Neural progenitor cell (in vitro differentiated cells): ENCODE results near the gene GRM6. TPM values are rescaled to one million over a fixed set of nuclear protein-coding genes. Genes with fewer than 3 reads are reported as not detected.

Experiments used
- DNase-seq: peaks from one replicate; pipeline ENCODE4 v3.0.0-alpha.2; 2016; ENCODE audit warnings: low spot score
- H2AFZ ChIP-seq: fragments of 200-600 bp; sonication (generic); replicated peaks from 2 replicates; pipeline ENCODE4 v1.6.1; 2016; ENCODE audit warnings: antibody characterized with exemption
- H3F3A ChIP-seq: fragments of 200-600 bp; sonication (generic); 2 replicates; pipeline ENCODE4 v1.6.1; 2016; ENCODE audit warnings: antibody characterized with exemption, low read depth
- H3K27ac ChIP-seq: fragments of 200-600 bp; sonication (generic); 2 replicates; pipeline ENCODE4 v1.5.1; 2016; ENCODE audit warnings: mild to moderate bottlenecking
- H3K27me3 ChIP-seq: fragments of 200-600 bp; sonication (generic); 2 replicates; pipeline ENCODE4 v1.6.1; 2016; ENCODE audit warnings: mild to moderate bottlenecking, moderate library complexity
- H3K36me3 ChIP-seq: fragments of 200-600 bp; sonication (generic); 2 replicates; pipeline ENCODE4 v1.5.1; 2016
- H3K4me1 ChIP-seq: fragments of 200-600 bp; sonication (generic); 2 replicates; pipeline ENCODE4 v1.6.1; 2016; ENCODE audit warnings: mixed run types
- H3K4me2 ChIP-seq: fragments of 200-600 bp; sonication (generic); 2 replicates; pipeline ENCODE4 v1.6.1; 2016
- H3K4me3 ChIP-seq: fragments of 200-600 bp; sonication (generic); 2 replicates; pipeline ENCODE4 v1.5.1; 2016
- H3K79me2 ChIP-seq: fragments of 200-600 bp; sonication (generic); 2 replicates; pipeline ENCODE4 v1.6.1; 2016; ENCODE audit warnings: low read depth
- H3K9ac ChIP-seq: fragments of 200-600 bp; sonication (generic); 2 replicates; pipeline ENCODE4 v1.6.1; 2016
- H3K9me3 ChIP-seq: fragments of 200-600 bp; sonication (generic); 2 replicates; pipeline ENCODE4 v1.5.1; 2016; ENCODE audit warnings: low read depth
- H4K20me1 ChIP-seq: fragments of 200-600 bp; sonication (generic); 2 replicates; pipeline ENCODE4 v1.6.1; 2016; ENCODE audit warnings: low read depth
- H3K27ac Mint-ChIP-seq: 3 replicates; pipeline ENCODE4 v1.8.0; 2021; ENCODE audit warnings: mixed read lengths
- H3K27me3 Mint-ChIP-seq: 2 replicates; pipeline ENCODE4 v1.8.0; 2022; ENCODE audit warnings: low read depth, mild to moderate bottlenecking, inconsistent platforms, moderate library complexity, mixed read lengths; ENCODE audit not compliant: insufficient read depth
- H3K36me3 Mint-ChIP-seq: 3 replicates; pipeline ENCODE4 v1.8.0; 2021; ENCODE audit warnings: mixed read lengths
- H3K4me1 Mint-ChIP-seq: 3 replicates; pipeline ENCODE4 v1.8.0; 2021; ENCODE audit warnings: mixed read lengths
- H3K4me3 Mint-ChIP-seq: 3 replicates; pipeline ENCODE4 v1.8.0; 2021; ENCODE audit warnings: mild to moderate bottlenecking, moderate library complexity, mixed read lengths
- H3K9me3 Mint-ChIP-seq: 3 replicates; pipeline ENCODE4 v1.8.0; 2020; ENCODE audit warnings: mixed read lengths
- EZH2 ChIP-seq: fragments of 200-600 bp; sonication (generic); IDR thresholded peaks from 2 replicates; pipeline ENCODE4 v1.6.1; 2017; ENCODE audit warnings: antibody characterized with exemption, mild to moderate bottlenecking, moderate library complexity
- EZH2phosphoT487 ChIP-seq: fragments of 200-600 bp; sonication (generic); IDR thresholded peaks from 2 replicates; pipeline ENCODE4 v1.6.1; 2017; ENCODE audit warnings: antibody characterized with exemption
- total RNA-seq: library from RNA; depleted of rRNA; stranded (reverse); fragments of >200 nt; gene quantifications from 2 replicates; pipeline ENCODE4 v1.2.3, GENCODE V29; 2015; ENCODE audit warnings: low replicate concordance
- TF ChIP-seq, protein P1 (sequence below): fragments of 200-600 bp; sonication (generic); IDR thresholded peaks from 2 replicates; pipeline ENCODE4 v1.5.1; 2017; ENCODE audit warnings: antibody characterized with exemption, mild to moderate bottlenecking

The GRM6 gene
- total RNA-seq, 1 donor from 2014 or later: not detected

DNA sequence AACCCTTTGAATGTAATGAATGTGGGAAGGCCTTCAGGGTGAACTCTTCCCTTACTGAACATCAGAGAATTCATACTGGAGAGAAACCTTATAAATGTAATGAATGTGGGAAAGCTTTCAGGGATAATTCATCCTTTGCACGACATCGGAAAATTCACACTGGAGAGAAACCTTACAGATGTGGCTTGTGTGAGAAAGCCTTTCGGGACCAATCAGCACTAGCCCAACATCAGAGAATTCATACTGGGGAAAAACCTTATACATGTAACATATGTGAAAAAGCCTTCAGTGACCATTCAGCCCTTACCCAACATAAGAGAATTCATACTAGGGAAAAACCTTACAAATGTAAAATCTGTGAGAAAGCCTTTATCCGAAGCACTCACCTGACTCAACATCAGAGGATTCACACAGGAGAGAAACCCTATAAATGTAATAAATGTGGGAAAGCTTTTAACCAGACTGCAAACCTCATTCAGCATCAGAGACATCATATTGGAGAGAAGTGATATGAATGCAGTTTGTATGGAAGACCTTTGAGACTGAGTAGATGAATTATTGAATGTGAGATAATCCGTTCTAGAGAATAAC is 29.6 kb downstream of the GRM6 start:
- H3K4me3 ChIP-seq: no peak overlapping the region
- Mint-ChIP-seq H3K27me3 (peaks cover 4% of the 10 kb centered on the region), H3K9me3 (peaks cover 73% of the 10 kb centered on the region), H3K36me3 (peaks cover 3% of the 10 kb centered on the region), H3K4me3 (no peak overlapping the region), H3K4me1 (no peaks in the 10 kb centered on the region), H3K27ac (no peak overlapping the region)
- H3K36me3 ChIP-seq: peaks cover 3% of the 10 kb centered on the region
- no peak for DNase-seq
- H3K27ac ChIP-seq: no peak overlapping the region
- no peak overlapping the region for H3K9ac ChIP-seq
- H2AFZ ChIP-seq: no peak overlapping the region
- TF ChIP-seq, protein P1, sequence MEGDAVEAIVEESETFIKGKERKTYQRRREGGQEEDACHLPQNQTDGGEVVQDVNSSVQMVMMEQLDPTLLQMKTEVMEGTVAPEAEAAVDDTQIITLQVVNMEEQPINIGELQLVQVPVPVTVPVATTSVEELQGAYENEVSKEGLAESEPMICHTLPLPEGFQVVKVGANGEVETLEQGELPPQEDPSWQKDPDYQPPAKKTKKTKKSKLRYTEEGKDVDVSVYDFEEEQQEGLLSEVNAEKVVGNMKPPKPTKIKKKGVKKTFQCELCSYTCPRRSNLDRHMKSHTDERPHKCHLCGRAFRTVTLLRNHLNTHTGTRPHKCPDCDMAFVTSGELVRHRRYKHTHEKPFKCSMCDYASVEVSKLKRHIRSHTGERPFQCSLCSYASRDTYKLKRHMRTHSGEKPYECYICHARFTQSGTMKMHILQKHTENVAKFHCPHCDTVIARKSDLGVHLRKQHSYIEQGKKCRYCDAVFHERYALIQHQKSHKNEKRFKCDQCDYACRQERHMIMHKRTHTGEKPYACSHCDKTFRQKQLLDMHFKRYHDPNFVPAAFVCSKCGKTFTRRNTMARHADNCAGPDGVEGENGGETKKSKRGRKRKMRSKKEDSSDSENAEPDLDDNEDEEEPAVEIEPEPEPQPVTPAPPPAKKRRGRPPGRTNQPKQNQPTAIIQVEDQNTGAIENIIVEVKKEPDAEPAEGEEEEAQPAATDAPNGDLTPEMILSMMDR: no peak
- TF ChIP-seq EZH2 (no peak), EZH2phosphoT487 (no peak)
- no peaks in the 10 kb centered on the region for H3K27me3 ChIP-seq
- H4K20me1 ChIP-seq: no peaks in the 10 kb centered on the region
- no peaks in the 10 kb centered on the region for H3K4me1 ChIP-seq
- H3K79me2 ChIP-seq: no peaks in the 10 kb centered on the region
- no peak overlapping the region for H3K4me2 ChIP-seq
- H3K9me3 ChIP-seq: peaks cover 19% of the 10 kb centered on the region
- H3F3A ChIP-seq: no peaks in the 10 kb centered on the region

DNA sequence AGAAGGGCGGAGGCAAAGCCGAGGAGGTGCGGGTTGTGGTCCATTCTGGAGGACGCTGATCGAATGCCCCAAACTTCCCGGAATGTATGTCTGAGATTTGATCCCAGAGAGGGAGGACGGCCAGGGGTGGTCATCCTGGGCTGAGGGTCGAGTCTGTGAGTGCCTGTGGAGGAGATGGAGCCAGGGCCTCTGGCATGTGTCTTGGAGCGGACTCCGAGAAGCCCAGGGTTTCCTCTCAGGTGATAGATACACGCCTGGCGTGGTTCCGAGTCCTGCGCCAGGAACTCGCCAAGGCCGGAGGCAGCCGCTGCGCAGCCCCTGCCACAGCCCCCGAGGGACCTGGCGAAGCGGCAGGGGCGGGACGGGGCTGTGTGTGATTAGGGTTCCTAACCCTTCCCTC is 53.8 kb downstream of the GRM6 start:
- Histone ChIP-seq H3K27ac (no peak overlapping the region), H3K4me1 (no peaks in the 10 kb centered on the region), H4K20me1 (no peaks in the 10 kb centered on the region), H3K79me2 (no peaks in the 10 kb centered on the region), H3K4me2 (no peak overlapping the region), H3F3A (no peaks in the 10 kb centered on the region), H3K27me3 (no peaks in the 10 kb centered on the region), H3K4me3 (no peak overlapping the region), H3K36me3 (no peaks in the 10 kb centered on the region), H2AFZ (no peak overlapping the region), H3K9me3 (no peaks in the 10 kb centered on the region), H3K9ac (no peak overlapping the region)
- H3K27ac Mint-ChIP-seq: no peak overlapping the region
- TF ChIP-seq, protein P1: no peak
- TF ChIP-seq EZH2 (no peak), EZH2phosphoT487 (no peak)
- peaks cover 75% of the 10 kb centered on the region for H3K9me3 Mint-ChIP-seq
- H3K27me3 Mint-ChIP-seq: peaks cover 2% of the 10 kb centered on the region
- no peaks in the 10 kb centered on the region for H3K4me1 Mint-ChIP-seq
- no peak for DNase-seq
- no peak overlapping the region for H3K4me3 Mint-ChIP-seq
- H3K36me3 Mint-ChIP-seq: peaks cover 2% of the 10 kb centered on the region

DNA sequence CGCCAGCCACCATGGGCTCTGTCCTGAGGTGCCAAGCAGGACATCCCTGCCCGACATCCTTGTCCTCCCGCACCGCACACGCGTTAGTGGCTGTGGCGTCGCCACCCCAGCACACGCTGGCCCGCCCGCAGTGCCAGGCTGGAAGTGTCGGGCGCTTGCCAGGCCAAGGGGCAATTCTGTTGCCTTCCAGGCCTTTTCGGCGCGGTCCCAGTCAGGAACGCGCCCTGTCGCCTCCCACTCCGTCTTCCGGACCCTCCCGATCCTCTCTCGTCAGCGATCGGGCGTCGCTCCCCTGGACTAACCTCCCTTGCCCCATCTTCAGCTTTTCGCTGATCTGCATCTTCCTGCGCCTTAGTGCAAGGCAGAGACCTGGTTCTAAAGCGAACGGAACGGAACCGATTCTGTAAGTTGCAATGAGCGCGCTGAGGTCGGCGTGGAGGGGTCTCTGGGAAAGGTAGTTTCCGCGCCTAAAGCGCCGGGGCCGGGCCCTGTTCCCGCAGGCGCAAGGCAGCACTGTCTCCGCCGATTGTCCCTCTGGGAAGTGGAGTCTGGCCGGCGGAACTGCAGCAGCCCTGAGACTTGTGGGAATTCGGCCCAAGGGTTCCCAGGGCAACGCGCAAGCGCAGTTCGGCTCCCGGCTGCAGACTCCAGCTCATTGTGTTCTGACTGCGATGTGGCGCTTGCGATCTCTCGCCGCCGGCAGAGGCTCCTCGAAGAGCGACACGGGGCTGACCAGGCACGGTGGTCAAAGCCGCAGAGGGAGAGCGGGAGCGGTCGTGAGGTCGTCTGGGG is 54.4 kb downstream of the GRM6 start, which contains the start of gene ZNF454:
TSS of gene ZNF454 (plus strand) at position 630 of the 792 bp plus-strand sequence. CDS start 1,594 bp downstream, outside the sequence.
- Mint-ChIP-seq H3K36me3 (peaks cover 2% of the 10 kb centered on the region), H3K27ac (no peak within 1 kb of the TSS), H3K4me1 (no peaks in the 10 kb centered on the region), H3K27me3 (peaks cover 2% of the 10 kb centered on the region), H3K9me3 (peaks cover 77% of the 10 kb centered on the region), H3K4me3 (peak within 1 kb of the TSS; percentile 21)
- Histone ChIP-seq H3F3A (no peaks in the 10 kb centered on the region), H2AFZ (no peak within 1 kb of the TSS), H3K79me2 (no peaks in the 10 kb centered on the region), H3K27ac (no peak within 1 kb of the TSS), H3K4me1 (no peaks in the 10 kb centered on the region), H3K4me3 (no peak within 1 kb of the TSS), H4K20me1 (no peaks in the 10 kb centered on the region), H3K9me3 (no peaks in the 10 kb centered on the region), H3K4me2 (no peak within 1 kb of the TSS), H3K9ac (no peak within 1 kb of the TSS), H3K36me3 (no peaks in the 10 kb centered on the region), H3K27me3 (no peaks in the 10 kb centered on the region)
- DNase-seq: no peak
- no peak for TF ChIP-seq EZH2
- TF ChIP-seq EZH2phosphoT487: no peak
- TF ChIP-seq, protein P1: no peak
